Measurements from ENCODE around the gene GRAMD1C.

- no peak for TF ChIP-seq REST (IDR thresholded peaks at IDR 0.05; ENCODE audit: low read depth)
- TF ChIP-seq FOXM1 (IDR thresholded peaks at IDR 0.05; ENCODE audit: borderline replicate concordance, low read depth): no peak
- TF ChIP-seq CEBPB (IDR thresholded peaks at IDR 0.05): no peak
- no peak for TF ChIP-seq TAF1 (IDR thresholded peaks at IDR 0.05; ENCODE audit: low read depth)
- no peak for TF ChIP-seq YY1 (IDR thresholded peaks at IDR 0.05; ENCODE audit: low read depth)
- TF ChIP-seq EGR1 (IDR thresholded peaks at IDR 0.05): no peak
- TF ChIP-seq RAD21 (IDR thresholded peaks at IDR 0.05; ENCODE audit: low read depth): no peak
Observed at GRCh38 chr3:113804661-113805060, 33.9 kb upstream of the GRAMD1C start.

Measured in Ishikawa (cell line).